ENCODE data around the gene SCAMP2.

Gene SCAMP2

DNA sequence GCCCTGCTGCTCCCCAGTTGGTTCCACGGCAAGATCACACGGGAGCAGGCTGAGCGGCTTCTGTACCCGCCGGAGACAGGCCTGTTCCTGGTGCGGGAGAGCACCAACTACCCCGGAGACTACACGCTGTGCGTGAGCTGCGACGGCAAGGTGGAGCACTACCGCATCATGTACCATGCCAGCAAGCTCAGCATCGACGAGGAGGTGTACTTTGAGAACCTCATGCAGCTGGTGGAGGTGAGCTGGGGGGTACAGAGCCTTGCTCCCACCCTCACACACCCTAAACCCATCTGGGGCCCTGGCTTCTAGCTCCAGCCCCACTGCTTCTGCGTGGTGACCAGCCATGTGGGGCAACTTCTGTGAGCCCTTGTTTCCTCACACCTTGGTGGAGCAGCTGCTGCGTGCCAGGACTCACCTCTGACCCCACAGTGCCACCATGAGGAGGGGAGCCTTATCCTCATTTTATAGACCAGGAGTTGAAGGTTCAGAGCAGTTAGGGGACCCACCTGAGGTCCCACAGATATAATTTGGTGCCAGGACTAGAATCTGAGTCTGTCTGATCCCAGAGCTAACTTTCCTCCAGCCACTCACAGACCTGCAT lies 73.8 kb downstream of the SCAMP2 start:
- no peak for DNase-seq (ENCODE audit: low read depth in 2 of 3, low spot score in 2 of 3)

DNA sequence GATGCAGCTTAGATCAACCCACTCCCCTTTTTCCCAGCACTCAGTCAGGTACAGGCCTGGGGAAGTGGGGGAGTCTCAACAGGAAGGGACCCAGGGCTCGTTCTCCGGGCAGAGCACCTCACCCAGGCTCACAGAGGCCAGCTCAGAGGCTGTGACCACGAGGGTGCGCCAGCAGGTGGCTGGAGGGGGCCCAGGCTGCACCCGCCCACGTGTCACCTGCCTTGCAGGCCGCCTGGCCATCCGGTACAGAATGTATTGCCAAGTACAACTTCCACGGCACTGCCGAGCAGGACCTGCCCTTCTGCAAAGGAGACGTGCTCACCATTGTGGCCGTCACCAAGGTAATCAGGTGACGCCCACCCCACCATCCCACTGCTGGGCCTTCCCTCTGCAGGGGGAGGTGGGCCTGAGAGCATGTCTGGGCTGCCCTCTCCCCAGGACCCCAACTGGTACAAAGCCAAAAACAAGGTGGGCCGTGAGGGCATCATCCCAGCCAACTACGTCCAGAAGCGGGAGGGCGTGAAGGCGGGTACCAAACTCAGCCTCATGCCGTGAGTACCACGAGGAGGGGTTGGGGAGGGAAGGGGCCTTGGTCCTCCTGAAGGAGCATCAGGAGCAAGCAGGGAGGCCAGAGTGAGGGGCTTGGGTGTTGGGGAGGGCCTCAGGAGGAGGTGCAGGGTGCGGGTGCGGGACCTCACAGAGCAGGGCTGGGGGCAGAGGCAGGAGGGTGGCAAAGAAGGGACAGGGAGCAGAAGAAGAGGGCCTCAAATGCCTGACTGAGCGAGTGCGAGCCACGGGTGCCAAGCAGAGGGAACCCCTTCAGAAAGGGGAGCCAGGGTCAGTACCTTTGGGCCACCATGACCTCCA lies 74.5 kb downstream of the SCAMP2 start:
- DNase-seq (ENCODE audit: low read depth in 2 of 3, low spot score in 2 of 3): no peak

DNA sequence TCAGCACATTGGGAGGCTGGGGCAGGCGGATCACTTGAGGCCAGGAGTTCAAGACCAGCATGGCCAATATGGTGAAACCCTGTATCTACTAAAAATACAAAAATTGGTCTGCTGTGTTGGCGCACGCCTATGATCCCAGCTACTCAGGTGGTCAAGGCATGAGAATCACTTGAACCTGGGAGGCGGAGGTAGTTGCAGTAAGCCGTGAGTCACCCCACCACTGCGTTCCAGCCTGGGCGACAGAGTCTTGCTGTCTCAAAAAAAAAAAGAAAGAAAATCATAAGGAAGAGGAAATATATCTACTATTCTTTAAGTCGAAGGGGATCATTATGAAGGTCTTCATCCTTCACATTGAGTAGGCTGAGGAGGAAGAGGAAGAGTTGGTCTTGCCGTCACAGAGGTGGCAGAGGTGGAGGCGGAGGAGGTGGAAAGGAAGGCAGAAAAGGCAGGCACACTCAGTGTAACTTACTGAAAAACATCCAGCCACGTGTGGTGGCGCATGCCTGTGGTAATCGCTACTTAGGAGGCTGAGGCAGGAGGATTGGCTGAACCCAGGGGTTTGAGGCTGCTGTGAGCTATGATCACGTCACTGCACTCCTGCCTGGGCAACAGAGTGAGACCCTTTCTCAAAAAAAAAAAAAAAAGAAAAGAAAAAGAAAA lies 77.1 kb downstream of the SCAMP2 start:
- no peak for DNase-seq (ENCODE audit: low read depth in 2 of 3, low spot score in 2 of 3)

- DNase-seq (ENCODE audit: low read depth in 2 of 3, low spot score in 2 of 3): no peak
Measured at GRCh38 chr15:74794970-74795349, 78.2 kb downstream of the SCAMP2 start.

DNA sequence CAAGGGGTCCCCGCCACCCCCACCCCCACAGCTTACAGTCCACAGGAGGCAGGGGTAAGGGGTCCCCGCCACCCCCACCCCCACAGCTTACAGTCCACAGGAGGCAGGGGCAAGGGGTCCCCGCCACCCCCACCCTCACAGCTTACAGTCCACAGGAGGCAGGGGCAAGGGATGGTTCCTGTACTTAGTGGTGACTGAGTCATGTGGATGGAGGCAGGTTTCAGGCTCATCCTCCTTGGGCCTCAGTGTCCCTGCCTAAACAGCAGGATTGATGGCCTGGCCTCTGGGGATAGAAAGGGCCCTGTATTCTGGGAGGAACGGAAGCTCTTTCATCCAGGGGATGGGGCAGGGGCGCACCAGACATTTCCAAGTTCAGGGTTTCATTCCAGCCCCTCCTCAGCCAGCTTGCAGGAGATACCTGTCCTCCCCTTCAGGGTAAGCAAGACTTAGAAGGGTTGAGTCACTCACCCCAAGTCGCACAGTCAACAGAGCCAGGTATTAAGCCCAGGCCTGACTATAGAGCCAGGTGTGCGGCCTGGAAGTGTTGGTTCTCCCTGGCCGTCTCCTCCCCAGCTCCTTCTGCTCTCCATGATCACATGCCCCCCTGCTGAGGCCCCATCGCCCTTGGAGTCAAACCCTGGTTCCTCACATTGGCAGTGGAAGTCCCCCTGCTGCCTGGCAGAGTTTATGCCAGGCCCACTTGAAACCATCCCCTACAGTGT lies 78.8 kb downstream of the SCAMP2 start:
- no peak for DNase-seq (ENCODE audit: low read depth in 2 of 3, low spot score in 2 of 3)

All from activated CD8-positive, alpha-beta memory T cell treated with anti-CD3 and anti-CD28 coated beads for 48 hours (primary cell).